Measurements from ENCODE around the gene PLXNA1.

The PLXNA1 gene

GRCh38 chr3:127013181-127013580, 30.3 kb downstream of the PLXNA1 start:
- peaks cover 36% of the 10 kb centered on the region for H3K4me1 Mint-ChIP-seq (ENCODE audit: low read depth)
- H3K36me3 Mint-ChIP-seq (ENCODE audit: low read depth), result peaks cover 76% of the 10 kb centered on the region
- H3K9me3 Mint-ChIP-seq, result no peaks in the 10 kb centered on the region
- peak overlapping the region; percentile 42 for H3K27ac Mint-ChIP-seq
- H3K27me3 Mint-ChIP-seq, result no peaks in the 10 kb centered on the region
- intact Hi-C loops (cut with micrococcal nuclease), result no loop called here
- H3K4me3 Mint-ChIP-seq, result no peak overlapping the region

GRCh38 chr3:127013758-127014535, 31.0 kb downstream of the PLXNA1 start:
- Mint-ChIP-seq H3K4me1 (ENCODE audit: low read depth) (peaks cover 36% of the 10 kb centered on the region), H3K27me3 (no peaks in the 10 kb centered on the region), H3K9me3 (no peaks in the 10 kb centered on the region), H3K27ac (peak overlapping the region; percentile 42), H3K4me3 (no peak overlapping the region), H3K36me3 (ENCODE audit: low read depth) (peaks cover 83% of the 10 kb centered on the region)
- intact Hi-C loops (cut with micrococcal nuclease), result no loop called here

DNA sequence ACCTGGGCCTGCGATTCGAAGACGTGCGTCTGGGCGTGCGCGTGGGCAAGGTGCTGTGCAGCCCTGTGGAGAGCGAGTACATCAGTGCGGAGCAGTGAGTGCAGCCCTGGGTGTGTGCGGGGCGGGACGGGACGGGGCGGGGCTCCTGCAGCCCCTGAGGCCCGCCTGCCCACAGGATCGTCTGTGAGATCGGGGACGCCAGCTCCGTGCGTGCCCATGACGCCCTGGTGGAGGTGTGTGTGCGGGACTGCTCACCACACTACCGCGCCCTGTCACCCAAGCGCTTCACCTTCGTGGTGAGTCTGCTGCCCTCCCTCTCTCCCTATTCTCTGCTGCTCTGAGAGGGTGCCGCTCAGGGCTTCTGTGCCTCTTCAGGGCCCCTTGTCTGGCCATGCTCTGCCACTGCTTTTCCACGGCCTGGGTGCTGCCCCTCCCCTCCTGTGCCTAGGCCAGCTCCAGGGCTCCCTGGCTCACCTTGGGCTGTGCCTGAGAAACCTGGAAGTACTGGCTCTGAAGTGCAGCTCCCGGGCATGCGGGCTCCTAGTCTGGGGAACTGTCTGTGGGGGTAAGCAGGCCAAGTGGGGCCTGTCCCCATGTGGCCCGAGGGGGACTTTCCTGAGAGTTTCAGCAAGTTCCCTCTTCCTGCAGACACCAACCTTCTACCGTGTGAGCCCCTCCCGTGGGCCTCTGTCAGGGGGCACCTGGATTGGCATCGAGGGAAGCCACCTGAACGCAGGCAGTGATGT, 31.8 kb downstream of the PLXNA1 start:
- Mint-ChIP-seq H3K9me3 (no peaks in the 10 kb centered on the region), H3K36me3 (ENCODE audit: low read depth) (peaks cover 88% of the 10 kb centered on the region), H3K4me1 (ENCODE audit: low read depth) (peaks cover 36% of the 10 kb centered on the region), H3K27ac (peak overlapping the region; percentile 67), H3K4me3 (no peak overlapping the region), H3K27me3 (no peaks in the 10 kb centered on the region)
- intact Hi-C loops (cut with micrococcal nuclease), result no loop called here

DNA sequence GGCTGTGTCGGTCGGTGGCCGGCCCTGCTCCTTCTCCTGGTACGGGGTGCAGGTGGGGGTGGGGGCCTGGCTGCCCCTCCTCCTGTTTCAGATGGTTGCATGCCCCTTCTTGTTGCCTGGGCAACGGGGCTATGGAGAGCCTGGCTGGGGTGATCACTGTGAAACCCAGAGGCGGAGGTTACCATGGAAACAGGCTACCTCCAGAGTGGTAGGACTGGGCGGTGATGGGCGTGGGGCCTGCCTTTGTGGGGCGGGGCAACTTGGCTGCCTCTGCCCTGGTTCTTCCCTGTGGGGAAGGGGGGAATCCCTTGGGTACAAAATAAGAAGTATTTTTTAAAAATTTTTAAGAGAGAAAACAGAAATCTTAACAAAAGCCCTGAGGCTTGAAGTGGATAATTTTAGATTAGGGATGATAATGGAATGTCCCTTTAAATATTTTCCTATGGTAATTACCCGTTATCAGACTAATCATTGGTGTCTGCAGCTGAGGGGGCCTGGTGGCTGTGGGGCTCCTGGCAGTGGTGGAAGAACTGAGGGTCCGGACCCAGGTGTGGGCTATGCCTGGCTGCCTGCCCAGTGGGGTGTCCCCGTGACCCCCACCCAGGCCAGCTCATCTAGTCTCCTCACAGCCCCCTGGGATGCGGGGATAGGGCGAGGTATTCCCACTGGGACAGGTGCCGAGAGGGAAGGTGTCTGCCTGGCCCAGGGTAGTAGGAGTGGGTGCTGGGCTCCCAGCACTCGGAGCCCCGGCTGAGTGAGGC, 32.5 kb downstream of the PLXNA1 start:
- Mint-ChIP-seq H3K27me3 (no peaks in the 10 kb centered on the region), H3K36me3 (ENCODE audit: low read depth) (peaks cover 88% of the 10 kb centered on the region), H3K4me3 (no peak overlapping the region), H3K27ac (peak overlapping the region; percentile 67), H3K4me1 (ENCODE audit: low read depth) (peaks cover 36% of the 10 kb centered on the region), H3K9me3 (no peaks in the 10 kb centered on the region)
- intact Hi-C loops (cut with micrococcal nuclease), result no loop called here

DNA sequence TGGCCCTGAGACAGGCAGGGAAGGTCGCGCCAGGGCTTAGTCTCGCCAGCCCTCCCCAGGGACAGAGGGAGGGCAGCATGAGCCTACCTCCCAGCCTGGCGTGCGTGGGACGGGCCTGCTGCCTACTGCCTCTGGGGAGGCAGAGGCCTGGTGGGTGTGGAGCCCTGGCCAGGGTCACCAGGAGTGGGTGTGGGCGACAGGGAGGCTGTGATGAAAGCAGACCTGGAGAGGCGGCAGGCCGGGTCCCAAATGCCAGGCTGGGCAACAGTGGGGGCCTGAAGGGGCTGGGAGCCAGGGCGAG, 33.1 kb downstream of the PLXNA1 start:
- Mint-ChIP-seq H3K4me3 (no peak overlapping the region), H3K27ac (peak overlapping the region; percentile 67), H3K4me1 (ENCODE audit: low read depth) (peaks cover 36% of the 10 kb centered on the region), H3K36me3 (ENCODE audit: low read depth) (peaks cover 89% of the 10 kb centered on the region), H3K9me3 (no peaks in the 10 kb centered on the region), H3K27me3 (no peaks in the 10 kb centered on the region)
- intact Hi-C loops (cut with micrococcal nuclease), result no loop called here

GRCh38 chr3:127016461-127016860, 33.5 kb downstream of the PLXNA1 start:
- H3K9me3 Mint-ChIP-seq, result no peaks in the 10 kb centered on the region
- no peaks in the 10 kb centered on the region for H3K27me3 Mint-ChIP-seq
- intact Hi-C loops (cut with micrococcal nuclease), result no loop called here
- peaks cover 93% of the 10 kb centered on the region for H3K36me3 Mint-ChIP-seq (ENCODE audit: low read depth)
- no peak overlapping the region for H3K27ac Mint-ChIP-seq
- H3K4me3 Mint-ChIP-seq, result no peak overlapping the region
- H3K4me1 Mint-ChIP-seq (ENCODE audit: low read depth), result peaks cover 36% of the 10 kb centered on the region

DNA sequence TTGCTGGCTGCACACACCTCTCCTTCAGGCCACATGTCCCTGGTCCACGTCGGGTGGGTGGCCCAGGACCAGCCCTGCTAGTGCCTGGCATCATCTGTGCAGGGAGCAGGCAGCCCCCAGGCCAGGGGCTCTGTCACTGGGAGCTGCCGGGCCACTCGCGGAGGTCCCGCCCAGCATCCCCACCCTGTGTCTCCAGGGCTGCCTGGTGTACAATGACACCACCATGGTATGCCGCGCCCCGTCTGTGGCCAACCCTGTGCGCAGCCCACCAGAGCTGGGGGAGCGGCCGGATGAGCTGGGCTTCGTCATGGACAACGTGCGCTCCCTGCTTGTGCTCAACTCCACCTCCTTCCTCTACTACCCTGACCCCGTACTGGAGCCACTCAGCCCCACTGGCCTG, 34.3 kb downstream of the PLXNA1 start:
- no peaks in the 10 kb centered on the region for H3K9me3 Mint-ChIP-seq
- no peak overlapping the region for H3K4me3 Mint-ChIP-seq
- intact Hi-C loops (cut with micrococcal nuclease), result no loop called here
- H3K27me3 Mint-ChIP-seq, result no peaks in the 10 kb centered on the region
- peaks cover 93% of the 10 kb centered on the region for H3K36me3 Mint-ChIP-seq (ENCODE audit: low read depth)
- H3K27ac Mint-ChIP-seq, result no peak overlapping the region
- peaks cover 36% of the 10 kb centered on the region for H3K4me1 Mint-ChIP-seq (ENCODE audit: low read depth)

DNA sequence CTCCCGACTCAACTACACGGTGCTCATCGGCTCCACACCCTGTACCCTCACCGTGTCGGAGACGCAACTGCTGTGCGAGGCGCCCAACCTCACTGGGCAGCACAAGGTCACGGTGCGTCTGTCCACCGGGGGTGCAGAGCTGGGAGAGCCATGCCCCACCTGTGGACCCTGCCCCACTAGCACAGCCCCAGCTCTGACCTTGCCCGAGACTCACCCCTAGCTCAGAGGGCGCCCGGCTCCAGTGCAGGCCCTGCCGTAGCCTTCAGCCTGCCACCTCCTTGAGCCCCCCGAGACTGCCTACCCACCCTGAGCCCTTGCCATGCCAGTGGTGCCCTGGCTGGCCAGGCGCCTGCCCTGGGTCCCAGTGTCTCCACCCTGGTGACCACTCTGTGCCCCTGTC, 34.9 kb downstream of the PLXNA1 start:
- intact Hi-C loops (cut with micrococcal nuclease), result no loop called here
- H3K27ac Mint-ChIP-seq, result no peak overlapping the region
- H3K9me3 Mint-ChIP-seq, result no peaks in the 10 kb centered on the region
- H3K27me3 Mint-ChIP-seq, result no peaks in the 10 kb centered on the region
- H3K36me3 Mint-ChIP-seq (ENCODE audit: low read depth), result peaks cover 93% of the 10 kb centered on the region
- peaks cover 34% of the 10 kb centered on the region for H3K4me1 Mint-ChIP-seq (ENCODE audit: low read depth)
- H3K4me3 Mint-ChIP-seq, result no peak overlapping the region

DNA sequence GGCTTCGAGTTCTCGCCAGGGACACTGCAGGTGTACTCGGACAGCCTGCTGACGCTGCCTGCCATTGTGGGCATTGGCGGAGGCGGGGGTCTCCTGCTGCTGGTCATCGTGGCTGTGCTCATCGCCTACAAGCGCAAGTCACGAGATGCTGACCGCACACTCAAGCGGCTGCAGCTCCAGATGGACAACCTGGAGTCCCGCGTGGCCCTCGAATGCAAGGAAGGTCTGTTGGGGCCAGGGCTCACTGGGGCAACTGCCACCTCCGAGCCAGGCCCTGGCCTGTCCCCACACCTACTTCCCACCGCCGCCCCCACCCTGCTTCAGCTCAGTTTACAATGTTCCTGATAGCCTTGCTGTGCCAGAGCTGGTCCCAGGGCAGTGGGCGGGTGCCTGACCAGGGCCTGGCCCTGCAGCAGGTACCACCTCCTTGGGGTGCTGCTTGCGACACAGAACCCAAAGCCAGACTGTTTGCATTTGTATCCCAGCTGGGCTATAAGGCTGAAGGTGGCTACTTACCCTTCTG, 35.5 kb downstream of the PLXNA1 start:
- Mint-ChIP-seq H3K27me3 (no peaks in the 10 kb centered on the region), H3K9me3 (no peaks in the 10 kb centered on the region), H3K4me3 (no peak overlapping the region), H3K4me1 (ENCODE audit: low read depth) (peaks cover 28% of the 10 kb centered on the region), H3K27ac (no peak overlapping the region), H3K36me3 (ENCODE audit: low read depth) (peaks cover 99% of the 10 kb centered on the region)
- intact Hi-C loops (cut with micrococcal nuclease), result no loop called here

DNA sequence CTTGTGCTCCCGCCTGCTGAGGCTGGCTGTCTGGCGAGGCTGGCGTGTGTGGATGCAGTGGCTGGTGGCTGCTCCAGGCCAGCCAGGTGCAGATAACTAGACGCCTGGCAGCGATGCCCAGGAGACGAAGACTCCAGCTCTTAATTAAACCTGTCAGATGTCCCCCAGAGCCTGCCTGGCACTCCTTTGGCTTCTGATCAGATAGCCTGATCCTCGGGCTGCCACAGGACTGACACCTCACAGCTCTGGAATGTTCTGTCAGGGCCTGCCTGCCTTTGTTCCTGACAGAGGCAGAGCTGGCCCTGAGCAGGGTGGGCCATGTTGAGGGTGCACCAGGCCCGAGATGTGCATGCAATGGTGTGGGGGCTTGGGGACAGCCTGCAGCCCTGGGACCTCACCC, 36.5 kb downstream of the PLXNA1 start:
- H3K4me3 Mint-ChIP-seq, result no peak overlapping the region
- H3K4me1 Mint-ChIP-seq (ENCODE audit: low read depth), result peaks cover 21% of the 10 kb centered on the region
- intact Hi-C loops (cut with micrococcal nuclease), result no loop called here
- H3K9me3 Mint-ChIP-seq, result no peaks in the 10 kb centered on the region
- H3K27ac Mint-ChIP-seq, result no peak overlapping the region
- no peaks in the 10 kb centered on the region for H3K27me3 Mint-ChIP-seq
- peaks cover 95% of the 10 kb centered on the region for H3K36me3 Mint-ChIP-seq (ENCODE audit: low read depth)

- Mint-ChIP-seq H3K27me3 (no peaks in the 10 kb centered on the region), H3K4me3 (no peak overlapping the region), H3K27ac (no peak overlapping the region), H3K9me3 (no peaks in the 10 kb centered on the region), H3K4me1 (ENCODE audit: low read depth) (peaks cover 21% of the 10 kb centered on the region), H3K36me3 (ENCODE audit: low read depth) (peaks cover 91% of the 10 kb centered on the region)
- intact Hi-C loops (cut with micrococcal nuclease), result no loop called here
These were observed 37.6 kb downstream of the PLXNA1 start for GRCh38 chr3:127020543-127020942.

DNA sequence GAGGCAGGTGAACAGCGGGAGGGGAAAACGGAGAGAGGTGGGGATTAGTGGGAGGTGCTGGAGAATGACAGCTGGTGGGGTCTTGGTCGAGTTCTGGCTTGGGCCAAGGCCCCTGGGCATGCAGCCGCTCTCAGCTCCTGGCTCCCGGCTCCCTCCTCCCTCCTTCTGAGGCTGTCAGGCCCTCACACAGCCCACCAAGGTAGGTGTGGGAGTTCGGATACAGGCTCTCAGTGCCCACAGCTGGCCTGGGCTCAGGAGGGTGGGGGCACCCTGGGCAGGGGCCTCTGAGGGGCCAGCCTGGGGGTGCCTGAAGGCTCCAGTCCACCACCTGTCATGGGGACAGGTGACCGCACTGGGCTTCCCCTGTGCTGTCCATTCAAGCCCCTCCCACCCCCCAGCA, 39.9 kb downstream of the PLXNA1 start:
- H3K4me3 Mint-ChIP-seq, result no peak overlapping the region
- no peak overlapping the region for H3K27ac Mint-ChIP-seq
- H3K36me3 Mint-ChIP-seq (ENCODE audit: low read depth), result peaks cover 84% of the 10 kb centered on the region
- H3K27me3 Mint-ChIP-seq, result no peaks in the 10 kb centered on the region
- H3K4me1 Mint-ChIP-seq (ENCODE audit: low read depth), result peaks cover 32% of the 10 kb centered on the region
- H3K9me3 Mint-ChIP-seq, result no peaks in the 10 kb centered on the region
- intact Hi-C loops (cut with micrococcal nuclease), result no loop called here

DNA sequence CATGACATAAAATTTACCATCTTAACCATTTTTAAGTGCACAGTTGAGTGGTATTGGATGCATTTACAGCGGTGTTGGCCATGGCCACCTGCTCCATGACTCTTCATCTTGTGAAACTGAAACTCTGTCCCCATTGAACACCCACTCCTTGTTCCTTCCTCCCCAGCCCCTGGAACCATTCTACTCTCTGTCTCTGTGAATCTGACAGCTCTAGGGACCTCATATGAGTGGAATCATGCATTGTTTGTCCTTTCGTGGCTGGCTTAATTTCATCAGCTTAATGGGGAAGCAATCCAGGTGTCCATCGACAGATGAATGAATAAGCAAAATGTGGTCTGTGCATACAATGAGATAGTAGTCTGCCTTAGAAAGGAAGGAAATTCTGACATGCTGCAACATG, 42.5 kb downstream of the PLXNA1 start:
- H3K4me3 Mint-ChIP-seq, result no peak overlapping the region
- H3K27me3 Mint-ChIP-seq, result no peaks in the 10 kb centered on the region
- peaks cover 84% of the 10 kb centered on the region for H3K36me3 Mint-ChIP-seq (ENCODE audit: low read depth)

DNA sequence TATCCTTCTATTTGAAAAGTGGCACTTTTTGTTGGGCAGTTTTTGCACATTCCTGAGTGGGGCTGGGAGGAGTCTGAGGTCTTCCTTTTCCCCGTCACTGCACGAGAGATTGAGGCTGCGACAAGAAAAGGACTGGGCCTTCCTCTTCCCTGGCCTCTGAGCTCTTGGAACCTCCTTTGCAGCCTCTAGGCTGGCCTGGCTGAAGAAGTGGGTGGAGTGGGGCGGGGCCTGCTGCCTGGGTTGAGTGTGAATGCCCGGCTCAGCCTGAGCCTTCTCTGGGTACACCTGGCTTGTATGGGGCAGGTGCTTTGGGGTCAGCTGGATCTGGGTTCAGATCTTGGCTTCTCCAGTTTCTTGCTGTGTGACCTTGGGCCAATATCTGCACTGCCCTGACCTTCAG, 43.1 kb downstream of the PLXNA1 start:
- Mint-ChIP-seq H3K4me1 (ENCODE audit: low read depth) (peaks cover 32% of the 10 kb centered on the region), H3K27ac (peak overlapping the region; percentile 31), H3K9me3 (no peaks in the 10 kb centered on the region), H3K27me3 (no peaks in the 10 kb centered on the region), H3K36me3 (ENCODE audit: low read depth) (peaks cover 84% of the 10 kb centered on the region), H3K4me3 (no peak overlapping the region)
- intact Hi-C loops (cut with micrococcal nuclease), result no loop called here

More for the DNA sequence above, 42.5 kb downstream of the PLXNA1 start:
- intact Hi-C loops (cut with micrococcal nuclease), result no loop called here
- no peak overlapping the region for H3K27ac Mint-ChIP-seq
- no peaks in the 10 kb centered on the region for H3K9me3 Mint-ChIP-seq
- peaks cover 32% of the 10 kb centered on the region for H3K4me1 Mint-ChIP-seq (ENCODE audit: low read depth)

Measured in dendritic cell treated with granulocyte-macrophage colony-stimulating factor and Interleukin-4, amounts not matched to agents 40 ng/mL and 50 ng/mL, for 4 days (primary cell).